ENCODE data around the gene BAZ1B.

DNA sequence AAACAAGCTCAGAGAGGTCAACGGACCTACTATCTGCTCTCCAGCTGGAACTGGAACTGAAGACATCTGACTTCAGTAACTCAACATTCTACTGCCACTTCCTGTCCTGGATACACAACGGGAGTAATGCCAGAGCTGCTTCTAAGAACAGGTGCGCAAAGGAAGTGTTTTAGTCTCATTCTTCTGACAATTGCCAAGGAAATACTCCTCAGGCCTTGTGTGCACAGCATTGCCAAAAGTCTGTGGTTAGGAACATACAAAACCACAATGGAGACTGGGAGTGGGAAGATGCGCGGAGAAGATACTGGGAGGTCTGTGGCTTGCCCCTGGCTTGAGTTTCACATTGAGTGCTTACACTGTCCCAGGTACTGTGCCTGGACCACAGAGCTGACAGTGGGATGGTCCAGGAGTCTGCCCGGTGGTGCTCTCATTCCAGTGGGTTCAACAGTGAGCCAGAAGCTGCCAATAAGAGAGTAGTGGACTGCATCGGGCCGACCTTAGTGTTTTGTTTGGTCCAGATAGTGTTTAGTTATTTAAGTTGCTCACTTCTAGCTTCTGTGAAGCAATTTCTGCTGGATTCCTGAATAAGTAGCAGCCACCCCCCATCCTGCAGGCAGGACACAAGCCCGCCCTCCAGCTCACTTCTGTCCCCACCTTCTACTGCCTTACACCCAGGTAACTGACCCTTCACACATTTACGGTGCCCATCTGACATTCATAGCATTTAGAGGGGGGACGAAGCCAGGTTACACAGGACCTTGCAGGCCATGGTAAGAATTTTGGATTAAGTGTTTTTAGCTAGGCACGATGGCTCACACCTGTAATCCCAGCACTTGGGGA, 46.0 kb upstream of the BAZ1B start:
- TF ChIP-seq, protein P1, sequence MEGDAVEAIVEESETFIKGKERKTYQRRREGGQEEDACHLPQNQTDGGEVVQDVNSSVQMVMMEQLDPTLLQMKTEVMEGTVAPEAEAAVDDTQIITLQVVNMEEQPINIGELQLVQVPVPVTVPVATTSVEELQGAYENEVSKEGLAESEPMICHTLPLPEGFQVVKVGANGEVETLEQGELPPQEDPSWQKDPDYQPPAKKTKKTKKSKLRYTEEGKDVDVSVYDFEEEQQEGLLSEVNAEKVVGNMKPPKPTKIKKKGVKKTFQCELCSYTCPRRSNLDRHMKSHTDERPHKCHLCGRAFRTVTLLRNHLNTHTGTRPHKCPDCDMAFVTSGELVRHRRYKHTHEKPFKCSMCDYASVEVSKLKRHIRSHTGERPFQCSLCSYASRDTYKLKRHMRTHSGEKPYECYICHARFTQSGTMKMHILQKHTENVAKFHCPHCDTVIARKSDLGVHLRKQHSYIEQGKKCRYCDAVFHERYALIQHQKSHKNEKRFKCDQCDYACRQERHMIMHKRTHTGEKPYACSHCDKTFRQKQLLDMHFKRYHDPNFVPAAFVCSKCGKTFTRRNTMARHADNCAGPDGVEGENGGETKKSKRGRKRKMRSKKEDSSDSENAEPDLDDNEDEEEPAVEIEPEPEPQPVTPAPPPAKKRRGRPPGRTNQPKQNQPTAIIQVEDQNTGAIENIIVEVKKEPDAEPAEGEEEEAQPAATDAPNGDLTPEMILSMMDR (IDR thresholded peaks at IDR 0.05; ENCODE audit: low read depth, low read length, poor library complexity, severe bottlenecking): no peak
- TF ChIP-seq EZH2phosphoT487 (IDR thresholded peaks at IDR 0.05; ENCODE audit: borderline replicate concordance, low read length): no peak
